Smooth muscle cell (in vitro differentiated cells): ENCODE results near the gene DVL2. TPM values are rescaled to one million over a fixed set of nuclear protein-coding genes. Genes with fewer than 3 reads are reported as not detected.

Experiments
- DNase-seq: peaks from one replicate; lab custom pipeline; 2025; ENCODE audit not compliant: unreplicated experiment; lab: John Stamatoyannopoulos, UW
- H2AFZ ChIP-seq: fragments of 200-600 bp; sonication (generic); 2 replicates; pipeline ENCODE4 v1.6.0; 2016; ENCODE audit warnings: antibody characterized with exemption, low read depth, mild to moderate bottlenecking
- H3F3A ChIP-seq: fragments of 200-600 bp; sonication (generic); 2 replicates; pipeline ENCODE4 v1.6.0; 2017; ENCODE audit warnings: antibody characterized with exemption, low read depth
- H3K27ac ChIP-seq: fragments of 200-600 bp; sonication (generic); 2 replicates; pipeline ENCODE4 v1.5.1; 2016; ENCODE audit warnings: low read depth, mild to moderate bottlenecking
- H3K27me3 ChIP-seq: fragments of 200-600 bp; sonication (generic); 2 replicates; pipeline ENCODE4 v1.6.1; 2016; ENCODE audit warnings: low read depth, mild to moderate bottlenecking
- H3K36me3 ChIP-seq: fragments of 200-600 bp; sonication (generic); 2 replicates; pipeline ENCODE4 v1.5.1; 2016; ENCODE audit warnings: low read depth
- H3K4me1 ChIP-seq: fragments of 200-600 bp; sonication (generic); 2 replicates; pipeline ENCODE4 v1.5.1; 2016; ENCODE audit warnings: low read depth
- H3K4me2 ChIP-seq: fragments of 200-600 bp; sonication (generic); 2 replicates; pipeline ENCODE4 v1.6.0; 2016; ENCODE audit warnings: mild to moderate bottlenecking
- H3K4me3 ChIP-seq: fragments of 200-600 bp; sonication (generic); 2 replicates; pipeline ENCODE4 v1.5.1; 2016; ENCODE audit warnings: mild to moderate bottlenecking
- H3K79me2 ChIP-seq: fragments of 200-600 bp; sonication (generic); 2 replicates; pipeline ENCODE4 v1.6.0; 2016; ENCODE audit warnings: low read depth, mild to moderate bottlenecking
- H3K9ac ChIP-seq: fragments of 200-600 bp; sonication (generic); 2 replicates; pipeline ENCODE4 v1.6.0; 2016; ENCODE audit warnings: low read depth
- H3K9me3 ChIP-seq: fragments of 200-600 bp; sonication (generic); replicated peaks from 2 replicates; pipeline ENCODE4 v1.5.1; 2016; ENCODE audit warnings: low read depth
- H4K20me1 ChIP-seq: fragments of 200-600 bp; sonication (generic); 2 replicates; pipeline ENCODE4 v1.6.0; 2016; ENCODE audit warnings: low read depth
- CTCF ChIP-seq: fragments of 200-600 bp; sonication (generic); IDR thresholded peaks from 2 replicates; pipeline ENCODE4 v1.5.1; 2017; ENCODE audit warnings: borderline replicate concordance, mild to moderate bottlenecking, antibody characterized with exemption; ENCODE audit not compliant: insufficient read depth, poor library complexity, severe bottlenecking
- WGBS: methylation state at CpG from one replicate; pipeline ENCODE4 v1.1.7; 2016; ENCODE audit warnings: low lambda C conversion rate; 5-methylcytosine and 5-hydroxymethylcytosine counted together
- polyA plus RNA-seq: library from polyadenylated mRNA; unstranded; fragments of >200 nt; fragmentation: Nextera tagmentation; extraction: Ambion mirVana; gene quantifications from 2 replicates; pipeline ENCODE4 v1.2.1, GENCODE V29; 2016
- total RNA-seq: library from RNA; depleted of rRNA; stranded (reverse); fragments of >200 nt; gene quantifications from 2 replicates; pipeline ENCODE4 v1.2.3, GENCODE V29; 2014

Gene DVL2
- total and polyA plus RNA-seq, 2 experiments from 2014 or later = 31.8 to 49.6 TPM

GRCh38 chr17:7232114-7232513 lies 2.2 kb downstream of the DVL2 start:
- H3K4me1 ChIP-seq = peaks cover 8% of the 10 kb centered on the region
- peak overlapping the region; percentile 92 for H3K4me2 ChIP-seq
- H2AFZ ChIP-seq = no peak overlapping the region
- H3K27ac ChIP-seq = no peak overlapping the region
- no peak for TF ChIP-seq CTCF
- H3K9me3 ChIP-seq = no peaks in the 10 kb centered on the region
- no peaks in the 10 kb centered on the region for H3K36me3 ChIP-seq
- no peak for DNase-seq
- peaks cover 69% of the 10 kb centered on the region for H3K79me2 ChIP-seq
- H3K4me3 ChIP-seq = peak overlapping the region; percentile 71
- H3K9ac ChIP-seq = no peak overlapping the region
- H4K20me1 ChIP-seq = peaks cover 70% of the 10 kb centered on the region
- WGBS = 82% methylated on average over 5 of the region's 5 CpGs
- H3F3A ChIP-seq = peaks cover 30% of the 10 kb centered on the region
- no peaks in the 10 kb centered on the region for H3K27me3 ChIP-seq

GRCh38 chr17:7229504-7229903 lies 4.8 kb downstream of the DVL2 start:
- Histone ChIP-seq H3K79me2 (peaks cover 46% of the 10 kb centered on the region), H3K27ac (no peak overlapping the region), H3K9me3 (no peaks in the 10 kb centered on the region), H3K9ac (no peak overlapping the region), H3K4me3 (no peak overlapping the region), H3K36me3 (no peaks in the 10 kb centered on the region), H4K20me1 (peaks cover 78% of the 10 kb centered on the region), H3K4me1 (peaks cover 5% of the 10 kb centered on the region), H3K27me3 (no peaks in the 10 kb centered on the region), H3K4me2 (no peak overlapping the region), H2AFZ (no peak overlapping the region), H3F3A (peaks cover 6% of the 10 kb centered on the region)
- no peak for DNase-seq
- no peak for TF ChIP-seq CTCF
- WGBS = 99% methylated on average over 19 of the region's 19 CpGs

GRCh38 chr17:7228920-7229319 lies 5.4 kb downstream of the DVL2 start:
- no peak overlapping the region for H3K4me2 ChIP-seq
- no peak overlapping the region for H3K27ac ChIP-seq
- H3K9me3 ChIP-seq = no peaks in the 10 kb centered on the region
- no peaks in the 10 kb centered on the region for H3K36me3 ChIP-seq
- H3K4me3 ChIP-seq = no peak overlapping the region
- TF ChIP-seq CTCF = no peak
- WGBS = 97% methylated on average over 14 of the region's 14 CpGs
- peaks cover 46% of the 10 kb centered on the region for H3K79me2 ChIP-seq
- H3K27me3 ChIP-seq = no peaks in the 10 kb centered on the region
- H3K4me1 ChIP-seq = peaks cover 5% of the 10 kb centered on the region
- peaks cover 6% of the 10 kb centered on the region for H3F3A ChIP-seq
- H3K9ac ChIP-seq = no peak overlapping the region
- DNase-seq = no peak
- H2AFZ ChIP-seq = no peak overlapping the region
- peaks cover 78% of the 10 kb centered on the region for H4K20me1 ChIP-seq

GRCh38 chr17:7226721-7227710 lies 7.3 kb downstream of the DVL2 start:
- DNase-seq = no peak
- TF ChIP-seq CTCF = no peak
- Histone ChIP-seq H3K36me3 (no peaks in the 10 kb centered on the region), H3K4me1 (no peaks in the 10 kb centered on the region), H3K79me2 (peaks cover 27% of the 10 kb centered on the region), H4K20me1 (peaks cover 82% of the 10 kb centered on the region), H2AFZ (no peak overlapping the region), H3K4me2 (no peak overlapping the region), H3F3A (no peaks in the 10 kb centered on the region), H3K9ac (no peak overlapping the region), H3K4me3 (no peak overlapping the region), H3K27ac (no peak overlapping the region), H3K27me3 (no peaks in the 10 kb centered on the region), H3K9me3 (no peaks in the 10 kb centered on the region)
- WGBS = 97% methylated on average over 31 of the region's 31 CpGs
